ENCODE measurements around the gene SMAD9.

DNA sequence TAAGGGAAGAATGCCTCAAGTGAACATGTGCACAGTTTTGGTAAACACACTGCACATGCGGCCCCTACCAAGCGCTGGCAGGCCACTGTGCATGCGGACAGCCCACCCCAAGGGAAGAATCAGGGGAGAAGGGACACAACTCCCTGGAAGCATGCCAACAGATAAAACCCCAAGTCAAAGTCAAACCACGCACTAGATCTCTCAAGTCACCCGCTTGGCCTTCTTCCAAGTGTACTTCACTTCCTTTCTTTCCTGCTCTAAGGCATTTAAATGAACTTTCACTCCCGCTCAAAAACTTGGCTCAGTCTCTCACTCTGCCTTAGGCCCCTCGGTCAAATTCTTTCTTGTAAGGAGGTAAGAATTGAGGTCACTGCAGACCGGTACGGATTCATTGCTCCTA, 105.6 kb downstream of the SMAD9 start:
- TF ChIP-seq, protein P1, sequence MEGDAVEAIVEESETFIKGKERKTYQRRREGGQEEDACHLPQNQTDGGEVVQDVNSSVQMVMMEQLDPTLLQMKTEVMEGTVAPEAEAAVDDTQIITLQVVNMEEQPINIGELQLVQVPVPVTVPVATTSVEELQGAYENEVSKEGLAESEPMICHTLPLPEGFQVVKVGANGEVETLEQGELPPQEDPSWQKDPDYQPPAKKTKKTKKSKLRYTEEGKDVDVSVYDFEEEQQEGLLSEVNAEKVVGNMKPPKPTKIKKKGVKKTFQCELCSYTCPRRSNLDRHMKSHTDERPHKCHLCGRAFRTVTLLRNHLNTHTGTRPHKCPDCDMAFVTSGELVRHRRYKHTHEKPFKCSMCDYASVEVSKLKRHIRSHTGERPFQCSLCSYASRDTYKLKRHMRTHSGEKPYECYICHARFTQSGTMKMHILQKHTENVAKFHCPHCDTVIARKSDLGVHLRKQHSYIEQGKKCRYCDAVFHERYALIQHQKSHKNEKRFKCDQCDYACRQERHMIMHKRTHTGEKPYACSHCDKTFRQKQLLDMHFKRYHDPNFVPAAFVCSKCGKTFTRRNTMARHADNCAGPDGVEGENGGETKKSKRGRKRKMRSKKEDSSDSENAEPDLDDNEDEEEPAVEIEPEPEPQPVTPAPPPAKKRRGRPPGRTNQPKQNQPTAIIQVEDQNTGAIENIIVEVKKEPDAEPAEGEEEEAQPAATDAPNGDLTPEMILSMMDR (conservative IDR thresholded peaks at IDR 0.05 in 1 of 2, IDR thresholded peaks at IDR 0.05 in 1 of 2; ENCODE audit: low read depth in 1 of 2, low read length in 2 of 2): no peak
- TF ChIP-seq EZH2 (IDR thresholded peaks at IDR 0.05; ENCODE audit: low read length, missing control alignments): no peak
